B cell (primary cell): Measurements from ENCODE around the gene RHOH. TPM values are rescaled to one million over a fixed set of nuclear protein-coding genes. Genes with fewer than 3 reads are reported as not detected.
A peak's percentile ranks its signal among the peaks of the same experiment; 100 is the strongest.

Source experiments
- ATAC-seq: fragments of 200-7000 bp; cut with Tn5 transposase; one replicate; pipeline ENCODE4 v1.10.0; 2021; ENCODE audit warnings: low read depth, mild to moderate bottlenecking, moderate number of reproducible peaks, moderate library complexity
- CTCF ChIA-PET: fragments of 350-600 bp; sonication (Branson Sonifier 250); formaldehyde crosslinking; loops from one replicate; lab custom pipeline; 2021; ENCODE audit warnings: antibody characterized with exemption, inconsistent platforms; lab: Charles Lee
- POLR2A ChIA-PET: fragments of 350-600 bp; sonication (Branson Sonifier 250); formaldehyde crosslinking; loops from one replicate; lab custom pipeline; 2021; ENCODE audit warnings: antibody characterized with exemption; lab: Charles Lee
- DNase-seq: peaks from one replicate; pipeline ENCODE4 v3.0.0; 2013
- H2AFZ ChIP-seq: 2 replicates; pipeline ENCODE4 v1.6.1; 2012; ENCODE audit warnings: mild to moderate bottlenecking, low read depth, low read length; ENCODE audit not compliant: insufficient read depth, poor library complexity, severe bottlenecking
- H3K27ac ChIP-seq, 2 donors: 1 replicate in 1 of 2; 2 replicates in 1 of 2; pipeline ENCODE4 v1.5.1; 2012 to 2013; ENCODE audit warnings: low read length in 2 of 2, mild to moderate bottlenecking in 2 of 2, moderate library complexity in 1 of 2
- H3K27me3 ChIP-seq, 4 experiments: fragments of 200-600 bp in 1 of 4; sonication (generic) in 1 of 4; replicated peaks in 1 of 4; 1 replicate in 2 of 4; 2 replicates in 2 of 4; pipeline versions ENCODE4 v1.6.1 to v1.7.0; 2013 to 2016; ENCODE audit warnings: low read length in 3 of 4, mild to moderate bottlenecking in 2 of 4, mixed read lengths in 1 of 4, moderate library complexity in 1 of 4; ENCODE audit not compliant: insufficient read depth in 4 of 4, control insufficient read depth in 3 of 4; ENCODE audit errors: control extremely low read depth in 1 of 4
- H3K36me3 ChIP-seq, 2 experiments: replicated peaks in 1 of 2; 1 replicate in 1 of 2; 2 replicates in 1 of 2; pipeline versions ENCODE4 v1.6.1 to v1.7.1; 2013; ENCODE audit warnings: low read length in 1 of 2; ENCODE audit not compliant: insufficient read depth in 2 of 2, control insufficient read depth in 1 of 2; ENCODE audit errors: control extremely low read depth in 1 of 2, extremely low read depth in 1 of 2
- H3K4me1 ChIP-seq, 2 donors: fragments of 200-600 bp in 1 of 2; sonication (generic) in 1 of 2; 1 replicate in 1 of 2; 2 replicates in 1 of 2; pipeline versions ENCODE4 v1.5.1 to v1.6.1; 2013 to 2017; ENCODE audit warnings: low read length in 2 of 2; ENCODE audit not compliant: control insufficient read depth in 2 of 2, insufficient read depth in 2 of 2
- H3K4me2 ChIP-seq: replicated peaks from 2 replicates; pipeline ENCODE3; 2012; ENCODE audit warnings: mild to moderate bottlenecking, low read depth, low read length; ENCODE audit not compliant: poor library complexity, severe bottlenecking
- H3K4me3 ChIP-seq, 5 experiments: fragments of 200-600 bp in 1 of 5; sonication (generic) in 1 of 5; 1 replicate in 3 of 5; 2 replicates in 2 of 5; pipeline versions ENCODE4 v1.5.1 to v1.7.0; 2011 to 2016; ENCODE audit warnings: low read length in 4 of 5, mild to moderate bottlenecking in 4 of 5, low read depth in 2 of 5, control low read depth in 1 of 5, moderate library complexity in 1 of 5; ENCODE audit not compliant: insufficient read depth in 1 of 5; ENCODE audit errors: control extremely low read depth in 1 of 5, extremely low read depth in 1 of 5
- H3K79me2 ChIP-seq: fragments of 200-600 bp; sonication (generic); one replicate; pipeline ENCODE4 v1.6.0; 2016; ENCODE audit warnings: low read length; ENCODE audit not compliant: control insufficient read depth, insufficient read depth
- H3K9ac ChIP-seq: fragments of 200-600 bp; sonication (generic); 2 replicates; pipeline ENCODE4 v1.6.1; 2017; ENCODE audit warnings: mild to moderate bottlenecking, low read length, moderate library complexity
- H3K9me3 ChIP-seq, 3 donors: one replicate each; pipeline versions ENCODE4 v1.6.1 to v1.7.1; 2013; ENCODE audit warnings: low read length in 2 of 3; ENCODE audit not compliant: control insufficient read depth in 2 of 3, insufficient read depth in 1 of 3; ENCODE audit errors: control extremely low read depth in 1 of 3
- H4K20me1 ChIP-seq: 2 replicates; pipeline ENCODE4 v1.6.0; 2012; ENCODE audit warnings: mild to moderate bottlenecking, low read length; ENCODE audit not compliant: insufficient read depth, control insufficient read depth, poor library complexity, severe bottlenecking
- H3K27ac Mint-ChIP-seq: one replicate; pipeline ENCODE4 v1.8.0; 2021; ENCODE audit warnings: mixed read lengths
- H3K27me3 Mint-ChIP-seq: one replicate; pipeline ENCODE4 v1.8.0; 2021; ENCODE audit warnings: mixed read lengths
- H3K4me1 Mint-ChIP-seq: one replicate; pipeline ENCODE4 v1.8.0; 2021; ENCODE audit warnings: mixed read lengths
- H3K4me3 Mint-ChIP-seq: one replicate; pipeline ENCODE4 v1.8.0; 2021; ENCODE audit warnings: mixed read lengths
- H3K9me3 Mint-ChIP-seq: one replicate; pipeline ENCODE4 v1.8.0; 2022; ENCODE audit warnings: mixed read lengths; ENCODE audit not compliant: insufficient read depth
- EZH2 ChIP-seq: IDR thresholded peaks from 2 replicates; pipeline ENCODE4 v1.6.1; 2012; ENCODE audit warnings: borderline replicate concordance, low read depth, mild to moderate bottlenecking, moderate library complexity, low read length; ENCODE audit not compliant: insufficient read depth, poor library complexity, severe bottlenecking
- WGBS: methylation state at CpG from one replicate; pipeline ENCODE4 v1.1.5; 2013; ENCODE audit warnings: missing lambda C conversion rate; ENCODE audit not compliant: insufficient coverage; 5-methylcytosine and 5-hydroxymethylcytosine counted together
- intact Hi-C: fragments of 100-400 bp; cut with micrococcal nuclease; formaldehyde crosslinking; loops from one replicate; pipeline ENCODE4 v1.10.0; 2022
- polyA plus RNA-seq: library from polyadenylated mRNA; depleted of rRNA; stranded (reverse); fragments of >200 nt; gene quantifications from 2 replicates; pipeline ENCODE4 v1.2.3, GENCODE V29; 2012
- total RNA-seq, 2 donors: library from RNA; stranded (reverse); fragments of 120-200 nt in 1 of 2; gene quantifications; 1 replicate in 1 of 2; 2 replicates in 1 of 2; pipeline versions ENCODE4 v1.2.3 to v1.2.4, GENCODE V29; 2013 to 2022
- TF ChIP-seq, protein P1 (sequence below): fragments of 200-600 bp; IDR thresholded peaks from one replicate; pipeline ENCODE4 v1.8.0; 2022; ENCODE audit warnings: antibody characterized with exemption, mild to moderate bottlenecking

The RHOH gene
- total and polyA plus RNA-seq, 2 donors (not counting 1 experiment from before 2014, with no cell fraction given), result 118 to 209 TPM

GRCh38 chr4:40197879-40198689 lies 1.3 kb downstream of the RHOH start:
- peak overlapping the region; percentile 91 for H3K27ac Mint-ChIP-seq
- Histone ChIP-seq H3K4me2 (peak overlapping the region; percentile 83), H3K36me3 (peaks cover 2 to 6% of the 10 kb centered on the region in 2 experiments), H3K27me3 (no peaks in the 10 kb centered on the region), H2AFZ (no peak overlapping the region), H3K9ac (peak overlapping the region; percentile 99), H3K79me2 (peaks cover 99% of the 10 kb centered on the region), H3K9me3 (no peaks in the 10 kb centered on the region), H3K27ac (peak overlapping the region; percentile 93 to 99), H4K20me1 (peaks cover 52% of the 10 kb centered on the region), H3K4me1 (peaks cover 47 to 59% of the 10 kb centered on the region in 2 donors), H3K4me3 (peak overlapping the region; percentile 79 to 99 (median 90))
- POLR2A ChIA-PET, result interaction anchor here (0.5 to 4.2 kb wide), 6 partner anchors 9 to 573 kb away, joined by 3 to 34 read pairs (median 4); no protein-coding TSS in a partner anchor
- H3K27me3 Mint-ChIP-seq, result no peaks in the 10 kb centered on the region
- intact Hi-C loops, result loop anchor here (1.0 to 10.0 kb wide), 6 partner anchors 109 to 1533 kb away; partner anchors contain the start of genes KLF3, N4BP2 and PDS5A
- H3K9me3 Mint-ChIP-seq, result no peaks in the 10 kb centered on the region
- TF ChIP-seq EZH2, result no peak
- TF ChIP-seq, protein P1, sequence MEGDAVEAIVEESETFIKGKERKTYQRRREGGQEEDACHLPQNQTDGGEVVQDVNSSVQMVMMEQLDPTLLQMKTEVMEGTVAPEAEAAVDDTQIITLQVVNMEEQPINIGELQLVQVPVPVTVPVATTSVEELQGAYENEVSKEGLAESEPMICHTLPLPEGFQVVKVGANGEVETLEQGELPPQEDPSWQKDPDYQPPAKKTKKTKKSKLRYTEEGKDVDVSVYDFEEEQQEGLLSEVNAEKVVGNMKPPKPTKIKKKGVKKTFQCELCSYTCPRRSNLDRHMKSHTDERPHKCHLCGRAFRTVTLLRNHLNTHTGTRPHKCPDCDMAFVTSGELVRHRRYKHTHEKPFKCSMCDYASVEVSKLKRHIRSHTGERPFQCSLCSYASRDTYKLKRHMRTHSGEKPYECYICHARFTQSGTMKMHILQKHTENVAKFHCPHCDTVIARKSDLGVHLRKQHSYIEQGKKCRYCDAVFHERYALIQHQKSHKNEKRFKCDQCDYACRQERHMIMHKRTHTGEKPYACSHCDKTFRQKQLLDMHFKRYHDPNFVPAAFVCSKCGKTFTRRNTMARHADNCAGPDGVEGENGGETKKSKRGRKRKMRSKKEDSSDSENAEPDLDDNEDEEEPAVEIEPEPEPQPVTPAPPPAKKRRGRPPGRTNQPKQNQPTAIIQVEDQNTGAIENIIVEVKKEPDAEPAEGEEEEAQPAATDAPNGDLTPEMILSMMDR, result no peak
- DNase-seq, result peak; percentile 81
- ATAC-seq, result peak; percentile 18
- CTCF ChIA-PET, result interaction anchor here (1.0 to 5.2 kb wide), 6 partner anchors 12 to 114 kb away, joined by 3 to 70 read pairs (median 8); no protein-coding TSS in a partner anchor
- H3K4me3 Mint-ChIP-seq, result peak overlapping the region; percentile 96
- 9% methylated on average over 10 of the region's 15 CpGs for WGBS
- peaks cover 60% of the 10 kb centered on the region for H3K4me1 Mint-ChIP-seq
